Activated CD4-positive, alpha-beta T cell treated with anti-CD3 and anti-CD28 coated beads, Interleukin-2, amount 50 U/mL, for 24 hours (primary cell): ENCODE results near the gene BUD13.

Experiments used
- DNase-seq, 2 donors: peaks; one replicate each; pipeline ENCODE4 v3.0.0-alpha.2; 2020; ENCODE audit warnings: low read depth in 1 of 2, low spot score in 1 of 2

The BUD13 gene

GRCh38 chr11:116792869-116793771, 20.3 kb upstream of the BUD13 start:
- no peak for DNase-seq

- no peak for DNase-seq
Measured at GRCh38 chr11:116792144-116792868, 19.5 kb upstream of the BUD13 start.

- no peak for DNase-seq
Measured at GRCh38 chr11:116791813-116792143, 19.0 kb upstream of the BUD13 start, which contains the start of gene APOA5. Gene APOA5 (minus strand): TSS chr11:116791879. CDS start chr11:116791860, 19 bp downstream.

DNA sequence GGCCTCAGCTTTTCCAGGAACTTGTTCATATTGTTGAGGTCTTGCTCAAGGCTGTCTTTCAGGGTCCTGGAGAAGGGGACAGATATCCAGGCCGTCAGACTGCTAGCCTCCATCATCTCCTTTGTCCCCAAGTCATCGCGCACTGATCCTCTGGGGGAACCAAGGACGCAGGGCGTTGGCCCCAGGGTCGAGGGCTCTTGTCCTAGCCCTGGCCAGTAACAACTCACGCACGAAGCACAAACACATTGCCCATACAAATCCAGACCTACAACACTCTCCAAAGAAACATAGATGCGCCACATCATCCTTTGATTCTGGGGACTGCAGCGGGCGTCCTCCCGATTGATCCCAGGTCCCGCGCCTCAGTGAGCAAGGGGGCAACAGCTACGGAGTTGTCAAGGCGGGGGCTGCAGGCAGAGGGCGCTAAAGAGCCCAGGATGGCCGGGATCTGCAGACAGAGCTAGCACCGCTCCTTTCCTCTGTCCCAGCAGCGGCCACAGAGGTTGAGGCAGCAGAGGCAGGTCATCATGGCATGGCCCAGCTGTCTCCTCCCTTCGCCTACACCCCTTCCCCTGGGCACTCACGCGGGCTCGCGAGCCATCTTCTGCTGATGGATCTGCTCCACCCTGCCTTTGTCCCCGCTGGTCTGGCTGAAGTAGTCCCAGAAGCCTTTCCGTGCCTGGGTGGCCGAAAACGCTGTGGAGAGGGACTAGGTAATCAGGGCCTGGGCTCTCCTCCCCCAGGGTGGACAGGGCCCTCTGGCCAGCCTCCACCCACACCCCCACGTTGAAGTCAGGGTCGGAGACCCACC, 18.4 kb upstream of the BUD13 start:
- DNase-seq: peak; percentile 57 to 59

DNA sequence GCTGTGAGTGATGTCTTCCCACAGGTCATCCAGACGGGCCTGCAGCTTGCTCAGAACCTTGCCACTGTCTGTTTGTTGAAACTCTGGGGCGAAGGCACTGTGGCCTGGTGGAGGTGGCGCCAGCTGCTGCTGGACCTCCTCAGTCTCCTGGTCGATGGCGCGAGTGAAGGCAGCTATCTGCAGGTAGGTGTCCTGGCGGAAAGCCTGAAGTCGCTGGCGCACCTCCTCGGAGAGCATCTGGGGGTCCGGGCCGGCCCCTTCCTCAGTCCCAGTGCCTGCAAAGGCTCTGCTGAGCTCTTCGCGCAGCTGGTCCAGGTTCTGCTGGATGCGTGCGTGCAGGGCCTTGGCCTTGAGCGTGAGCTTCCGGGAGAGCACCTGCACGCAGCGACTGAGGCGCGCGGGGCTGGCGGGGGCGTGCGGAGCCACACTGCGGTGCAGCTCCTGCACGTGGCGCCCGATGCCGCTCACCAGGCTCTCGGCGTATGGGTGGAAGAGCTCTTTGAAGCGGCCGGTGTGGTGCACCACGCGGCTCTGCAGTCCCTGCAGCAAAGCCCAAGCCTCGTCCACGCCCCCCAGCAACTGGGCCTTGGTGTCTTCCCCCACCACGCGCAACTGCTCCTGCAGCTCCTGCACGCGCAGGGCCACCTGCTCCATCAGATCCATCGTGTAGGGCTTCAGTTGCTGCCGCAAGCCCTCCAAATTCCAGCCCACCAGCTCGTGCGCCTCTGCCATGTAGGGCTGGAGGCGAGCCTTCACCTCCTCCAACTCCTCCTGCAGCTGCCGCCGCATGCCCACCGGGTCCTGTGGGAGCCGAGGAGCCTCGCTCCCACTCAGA, 17.6 kb upstream of the BUD13 start:
- DNase-seq: no peak

GRCh38 chr11:116788975-116789374, 16.2 kb upstream of the BUD13 start:
- DNase-seq: no peak

GRCh38 chr11:116788534-116788933, 15.7 kb upstream of the BUD13 start:
- no peak for DNase-seq

GRCh38 chr11:116787786-116788486, 15.1 kb upstream of the BUD13 start, which contains the start of gene ZPR1:
Gene ZPR1 (minus strand): TSS chr11:116788023. CDS start chr11:116787990, 33 bp downstream.
- peak; percentile 74 for DNase-seq

- DNase-seq: no peak
Measured at GRCh38 chr11:116787436-116787785, 14.6 kb upstream of the BUD13 start.

DNA sequence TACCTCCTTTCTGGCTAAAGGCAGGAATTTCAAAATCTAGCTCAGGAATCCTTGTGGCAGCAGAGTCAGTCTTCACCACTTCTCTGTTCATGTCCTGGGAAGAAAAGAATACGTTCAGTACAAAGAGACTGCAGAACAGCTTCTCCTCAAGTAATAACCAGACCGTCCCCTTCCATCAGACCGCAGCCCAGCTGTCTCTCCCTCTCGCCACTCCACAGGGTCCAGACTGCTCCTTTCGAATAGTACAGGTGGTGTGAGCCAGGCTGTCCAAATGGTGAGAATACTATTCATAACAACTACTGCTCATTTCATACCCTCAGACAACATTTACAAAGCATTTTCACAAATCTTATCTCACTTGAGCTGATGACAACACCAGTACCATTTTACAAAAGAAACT, 14.2 kb upstream of the BUD13 start:
- DNase-seq: no peak

GRCh38 chr11:116786326-116786725, 13.5 kb upstream of the BUD13 start:
- DNase-seq: no peak

- no peak for DNase-seq
Measured at GRCh38 chr11:116782728-116783127, 9.9 kb upstream of the BUD13 start.

DNA sequence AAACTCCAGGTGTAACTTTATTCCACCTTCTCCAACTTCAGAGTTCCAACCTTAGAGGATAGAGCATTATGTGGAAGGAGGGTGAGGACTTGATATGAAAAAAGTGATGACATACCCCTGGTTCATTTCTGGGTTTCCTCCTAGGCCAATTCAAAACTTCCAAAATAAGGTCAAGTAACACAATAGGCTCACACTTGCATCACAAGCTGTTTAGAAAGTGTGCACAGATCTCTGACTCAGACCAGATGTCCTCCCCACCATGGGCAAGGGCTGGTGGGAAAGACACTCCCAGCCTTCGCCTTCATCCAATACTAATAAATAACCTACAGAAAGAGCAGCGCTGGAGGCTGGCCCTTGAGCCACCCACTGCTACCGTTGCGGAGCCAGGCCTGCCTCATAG, 5.8 kb upstream of the BUD13 start:
- DNase-seq: no peak

- DNase-seq: no peak
Measured at GRCh38 chr11:116777056-116777455, 4.3 kb upstream of the BUD13 start.

GRCh38 chr11:116776522-116776984, 3.8 kb upstream of the BUD13 start:
- DNase-seq: no peak

DNA sequence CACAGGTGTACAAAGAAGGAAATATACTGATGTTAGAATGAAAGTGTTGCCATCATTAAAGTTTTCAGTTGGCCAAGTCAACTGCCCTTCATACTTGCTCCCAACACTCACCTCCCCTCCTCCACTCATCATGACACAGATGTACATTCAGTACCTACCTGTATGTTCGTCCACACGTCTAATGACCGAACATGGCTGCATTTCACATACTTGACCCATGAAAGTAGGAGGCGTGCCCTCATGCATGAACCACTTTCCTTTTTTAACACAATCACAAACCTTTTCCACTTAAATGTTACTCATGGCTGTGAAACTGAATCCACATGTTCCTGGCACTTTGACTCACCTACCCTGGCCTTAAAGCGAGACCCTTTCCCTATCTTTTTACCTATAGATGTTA, 3.2 kb upstream of the BUD13 start:
- DNase-seq: no peak

GRCh38 chr11:116774661-116775060, 1.9 kb upstream of the BUD13 start:
- DNase-seq: no peak

DNA sequence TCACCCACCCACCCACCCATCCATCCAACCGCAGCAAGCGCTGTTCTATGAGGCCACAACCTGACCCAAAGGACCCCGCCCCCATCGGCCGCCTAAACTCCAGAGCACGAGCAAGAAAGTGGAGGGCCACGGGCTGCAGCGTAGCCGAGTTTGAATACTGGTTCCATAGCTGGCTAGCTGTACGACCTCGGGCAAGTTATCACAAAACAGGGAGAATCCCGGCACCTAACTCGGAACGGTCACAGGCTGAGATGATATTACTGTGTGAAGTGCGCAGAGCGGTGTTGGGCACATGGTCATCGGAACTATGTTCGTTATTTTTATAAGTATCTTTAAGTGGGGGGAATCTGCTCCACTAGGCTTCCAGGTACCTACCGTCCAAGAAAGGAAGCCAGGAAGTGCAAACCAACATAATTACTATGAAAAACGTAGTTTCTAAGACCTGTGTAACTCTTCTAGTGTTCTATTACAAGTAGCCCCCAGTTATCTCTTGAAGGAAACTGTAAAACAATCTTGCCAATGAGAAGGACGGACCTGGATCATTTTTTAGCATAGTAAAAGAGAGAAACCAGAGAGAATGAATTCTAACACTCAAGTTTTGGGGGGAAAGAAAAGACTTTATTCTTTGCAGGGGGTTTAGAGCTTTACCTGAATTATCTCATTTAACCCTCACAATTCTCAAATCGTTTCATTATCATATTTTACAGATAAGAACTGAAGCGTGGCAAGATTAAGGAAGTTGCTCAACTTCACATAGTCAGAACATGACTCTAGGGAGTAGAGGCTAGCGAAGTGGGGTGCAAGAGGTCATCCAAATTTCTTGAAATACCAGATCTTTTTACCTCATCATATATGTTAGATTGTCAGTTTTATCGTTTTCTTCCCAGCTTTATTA, 663 bp upstream of the BUD13 start:
- DNase-seq: no peak

DNA sequence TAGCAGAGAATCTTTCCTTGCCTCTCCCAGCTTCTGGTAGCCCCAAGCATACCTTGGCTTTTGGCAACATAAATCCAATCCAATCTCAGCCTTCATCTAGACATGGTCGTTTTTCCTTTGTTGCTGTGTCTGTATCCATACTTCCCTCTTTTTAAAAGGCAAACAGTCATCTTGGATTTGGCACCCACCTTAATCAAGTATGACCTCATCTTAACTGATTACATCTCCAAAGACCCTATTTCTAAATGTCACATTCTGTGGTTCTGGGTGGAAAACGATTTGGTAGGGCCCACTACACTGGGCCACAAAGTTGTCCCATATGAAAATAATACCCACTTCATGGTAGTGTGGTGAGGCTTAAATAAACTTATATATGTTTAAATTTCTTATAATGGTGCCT, 852 bp downstream of the BUD13 start:
- no peak for DNase-seq
